BJ (cell line): ENCODE measurements around the gene TEX14. TPM values are rescaled to one million over a fixed set of nuclear protein-coding genes. Genes with fewer than 3 reads are reported as not detected.

ENCODE experiments used
- CTCF ChIA-PET: fragments of 350-600 bp; formaldehyde crosslinking; extraction: SDS; loops from one replicate; lab custom pipeline; 2021; ENCODE audit warnings: antibody characterized with exemption, inconsistent platforms; lab: Yijun Ruan, JAX
- POLR2A ChIA-PET: fragments of 300-600 bp; sonication (Branson Sonifier 250); formaldehyde crosslinking; extraction: SDS; loops from one replicate; lab custom pipeline; 2021; ENCODE audit warnings: antibody characterized with exemption; lab: Charles Lee
- DNase-seq: peaks from one replicate; pipeline ENCODE4 v3.0.0-alpha.2; 2011; ENCODE audit warnings: low read depth
- H3K27me3 ChIP-seq: 2 replicates; pipeline ENCODE4 v1.6.0; 2011; ENCODE audit warnings: low read length; ENCODE audit not compliant: control insufficient read depth, insufficient read depth
- H3K36me3 ChIP-seq: 2 replicates; pipeline ENCODE4 v1.5.1; 2011; ENCODE audit warnings: low read length; ENCODE audit not compliant: control insufficient read depth, insufficient read depth
- H3K4me3 ChIP-seq: 2 replicates; pipeline ENCODE4 v1.5.1; 2011; ENCODE audit warnings: low read depth, mild to moderate bottlenecking, control low read depth, low read length
- polyA plus RNA-seq: library from polyadenylated mRNA; depleted of rRNA; stranded (reverse); fragments of >200 nt; gene quantifications from 2 replicates; pipeline ENCODE4 v1.2.3, GENCODE V29; 2011
- TF ChIP-seq, protein P1 (sequence below): IDR thresholded peaks from 2 replicates; pipeline ENCODE4 v1.5.1; 2011; ENCODE audit warnings: low read depth, mild to moderate bottlenecking, control low read depth, inconsistent platforms, low read length, moderate library complexity; ENCODE audit not compliant: insufficient read depth

Gene TEX14
- polyA plus RNA-seq, 1 experiment = 0.02 TPM

DNA sequence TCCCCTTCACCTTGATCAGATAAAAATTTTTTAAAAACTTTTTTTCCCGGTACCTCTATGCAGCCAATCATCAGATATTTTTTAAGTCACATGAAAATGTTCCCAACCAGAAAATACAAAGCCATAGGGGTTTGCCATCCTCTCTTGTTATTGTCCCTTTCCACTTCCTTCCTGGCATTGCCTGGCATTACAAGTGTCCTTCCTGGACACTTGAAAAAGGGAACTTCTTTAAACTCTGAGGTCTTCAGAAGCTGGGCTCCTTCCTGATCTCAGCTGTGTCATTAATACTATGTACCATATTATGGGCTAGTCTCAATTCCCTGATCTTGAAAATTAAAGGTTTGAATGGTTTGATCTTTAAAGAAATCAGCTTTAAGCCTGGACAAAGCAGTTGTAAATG lies 64.9 kb downstream of the TEX14 start:
- Histone ChIP-seq H3K4me3 (no peak overlapping the region), H3K27me3 (no peaks in the 10 kb centered on the region), H3K36me3 (no peaks in the 10 kb centered on the region)
- ChIA-PET POLR2A (no interaction called here), CTCF (no interaction called here)
- no peak for DNase-seq
- TF ChIP-seq, protein P1, sequence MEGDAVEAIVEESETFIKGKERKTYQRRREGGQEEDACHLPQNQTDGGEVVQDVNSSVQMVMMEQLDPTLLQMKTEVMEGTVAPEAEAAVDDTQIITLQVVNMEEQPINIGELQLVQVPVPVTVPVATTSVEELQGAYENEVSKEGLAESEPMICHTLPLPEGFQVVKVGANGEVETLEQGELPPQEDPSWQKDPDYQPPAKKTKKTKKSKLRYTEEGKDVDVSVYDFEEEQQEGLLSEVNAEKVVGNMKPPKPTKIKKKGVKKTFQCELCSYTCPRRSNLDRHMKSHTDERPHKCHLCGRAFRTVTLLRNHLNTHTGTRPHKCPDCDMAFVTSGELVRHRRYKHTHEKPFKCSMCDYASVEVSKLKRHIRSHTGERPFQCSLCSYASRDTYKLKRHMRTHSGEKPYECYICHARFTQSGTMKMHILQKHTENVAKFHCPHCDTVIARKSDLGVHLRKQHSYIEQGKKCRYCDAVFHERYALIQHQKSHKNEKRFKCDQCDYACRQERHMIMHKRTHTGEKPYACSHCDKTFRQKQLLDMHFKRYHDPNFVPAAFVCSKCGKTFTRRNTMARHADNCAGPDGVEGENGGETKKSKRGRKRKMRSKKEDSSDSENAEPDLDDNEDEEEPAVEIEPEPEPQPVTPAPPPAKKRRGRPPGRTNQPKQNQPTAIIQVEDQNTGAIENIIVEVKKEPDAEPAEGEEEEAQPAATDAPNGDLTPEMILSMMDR = no peak

DNA sequence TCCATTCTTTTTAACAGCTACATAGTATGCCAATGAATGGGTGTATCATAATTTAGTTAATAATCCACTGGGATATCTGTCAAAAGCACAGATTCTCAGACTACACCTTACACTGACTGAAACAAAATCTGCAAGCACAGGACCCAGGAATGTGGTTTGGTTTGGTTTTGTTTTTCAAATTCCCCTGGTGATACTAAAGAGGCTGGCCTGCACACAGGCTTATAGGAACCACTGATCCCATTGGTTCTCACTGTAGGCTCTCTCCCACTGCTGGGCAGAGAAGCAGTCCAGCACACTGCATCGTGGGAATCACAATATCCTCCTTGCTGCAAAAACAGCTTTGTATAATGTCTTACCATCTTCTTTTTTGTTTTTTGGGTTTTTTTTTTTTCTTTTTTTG lies 67.1 kb downstream of the TEX14 start:
- Histone ChIP-seq H3K4me3 (no peak overlapping the region), H3K27me3 (peaks cover 4% of the 10 kb centered on the region), H3K36me3 (no peaks in the 10 kb centered on the region)
- TF ChIP-seq, protein P1 = no peak
- ChIA-PET CTCF (no interaction called here), POLR2A (no interaction called here)
- DNase-seq = no peak

DNA sequence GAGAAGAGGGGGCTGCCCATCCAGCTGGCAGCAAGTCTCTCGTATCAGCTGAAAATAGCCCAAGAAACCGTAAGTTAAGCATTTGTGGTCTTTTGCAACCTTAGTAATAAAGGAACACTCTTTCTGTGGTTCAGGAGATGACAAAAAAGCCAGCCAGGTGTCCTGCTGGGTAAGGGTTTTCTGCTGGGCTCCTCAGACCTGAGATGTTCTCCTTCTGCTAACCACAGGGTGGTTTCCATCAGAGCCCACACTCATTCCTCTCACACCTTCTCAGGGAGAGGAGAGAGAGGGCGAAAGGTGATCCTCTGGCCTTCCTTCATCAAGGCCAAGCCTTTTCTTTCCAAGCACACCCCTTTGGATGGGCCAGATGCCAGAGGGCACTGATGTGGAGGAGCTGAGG lies 70.7 kb downstream of the TEX14 start:
- DNase-seq = no peak
- no peaks in the 10 kb centered on the region for H3K36me3 ChIP-seq
- no peak overlapping the region for H3K4me3 ChIP-seq
- ChIA-PET POLR2A (no interaction called here), CTCF (no interaction called here)
- H3K27me3 ChIP-seq = peaks cover 4% of the 10 kb centered on the region
- TF ChIP-seq, protein P1 = no peak

DNA sequence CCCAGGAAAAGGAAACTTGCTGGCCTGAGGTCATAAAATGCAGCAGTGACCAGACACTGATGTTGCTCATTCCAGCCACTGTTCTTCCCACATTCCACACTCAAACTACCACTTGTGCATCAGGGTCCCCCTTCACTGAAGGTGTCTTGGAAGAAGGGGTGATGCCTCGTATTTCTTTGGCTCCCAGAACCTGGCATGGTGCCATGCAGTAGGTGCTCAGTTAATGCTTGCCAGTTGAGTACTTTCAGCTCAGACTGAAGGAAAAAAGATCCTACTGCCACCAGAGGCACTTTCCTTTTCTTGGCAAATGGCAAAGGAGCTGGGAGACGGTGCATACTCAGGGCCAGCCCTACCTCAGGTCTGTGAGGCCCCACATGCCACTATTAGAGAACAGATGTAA lies 73.5 kb downstream of the TEX14 start:
- DNase-seq = no peak
- Histone ChIP-seq H3K4me3 (no peak overlapping the region), H3K36me3 (no peaks in the 10 kb centered on the region), H3K27me3 (peaks cover 4% of the 10 kb centered on the region)
- ChIA-PET CTCF (no interaction called here), POLR2A (interaction anchor here (0.7 to 0.8 kb wide), 2 partner anchors 13 to 99 kb away, joined by 3 to 4 read pairs; no protein-coding TSS in a partner anchor)
- TF ChIP-seq, protein P1 = no peak

DNA sequence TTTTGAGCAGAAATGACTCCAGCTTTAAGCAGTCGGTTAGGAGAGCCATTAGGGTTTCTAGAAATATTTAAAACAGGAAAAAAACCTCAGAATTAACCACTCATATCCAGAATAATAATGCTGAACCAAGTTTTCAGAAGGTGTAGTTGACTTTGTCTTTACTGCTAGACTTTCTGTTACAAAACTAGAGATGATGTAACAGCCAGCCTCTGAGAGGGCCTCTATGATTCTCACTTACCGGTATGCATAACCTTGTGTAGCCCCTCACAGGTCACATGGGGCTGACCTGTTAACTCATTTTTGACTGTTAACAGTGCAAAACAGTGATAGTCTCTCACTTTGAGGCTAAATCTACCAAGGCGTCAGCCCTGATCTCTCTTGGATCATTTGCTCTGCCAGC lies 74.3 kb downstream of the TEX14 start:
- ChIA-PET CTCF (no interaction called here), POLR2A (no interaction called here)
- Histone ChIP-seq H3K27me3 (peaks cover 4% of the 10 kb centered on the region), H3K36me3 (no peaks in the 10 kb centered on the region), H3K4me3 (no peak overlapping the region)
- DNase-seq = no peak
- TF ChIP-seq, protein P1 = no peak
